ENCODE measurements around the gene FLYWCH2.

Gene FLYWCH2

DNA sequence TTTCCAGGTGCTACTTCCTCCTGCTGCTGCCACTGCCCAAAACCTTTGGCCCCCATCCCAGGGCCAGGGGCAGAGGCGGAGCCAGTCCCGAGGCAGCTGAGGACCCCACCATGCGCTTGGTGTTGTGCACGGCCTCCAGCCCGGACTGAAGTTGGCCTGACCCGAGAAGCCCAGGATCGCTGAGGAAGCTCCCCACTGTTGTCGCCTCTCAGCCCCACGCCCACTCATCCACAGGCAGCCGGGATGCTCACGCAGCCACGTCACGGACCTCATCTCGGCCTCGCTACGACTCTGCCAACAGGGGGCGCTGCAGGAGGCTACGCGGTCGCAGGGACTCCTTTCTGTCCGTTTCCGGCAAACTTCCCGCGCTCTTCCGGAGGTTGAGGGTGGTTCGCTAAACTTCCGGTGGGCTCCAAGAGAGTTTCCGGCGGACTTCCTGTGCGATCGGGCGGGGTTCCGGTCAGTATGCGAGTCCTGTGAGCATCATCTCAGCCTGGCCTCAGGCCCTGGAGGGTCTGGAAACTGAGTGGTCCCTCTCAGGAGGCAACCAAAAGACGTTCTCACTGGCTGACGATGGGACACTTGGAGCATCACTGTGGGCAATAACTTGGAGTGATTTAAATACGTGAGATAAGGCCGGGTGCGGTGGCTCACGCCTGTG is 40.5 kb upstream of the FLYWCH2 start:
- Histone ChIP-seq H3K4me3 (ENCODE audit: low read depth, low read length) (no peak overlapping the region), H3K4me1 (ENCODE audit: control insufficient read depth, insufficient read depth, low read length, unreplicated experiment) (no peaks in the 10 kb centered on the region), H3K36me3 (ENCODE audit: insufficient read depth, low read length) (no peaks in the 10 kb centered on the region), H3K27me3 (ENCODE audit: insufficient read depth, low read length) (no peaks in the 10 kb centered on the region), H3K27ac (ENCODE audit: low read depth, low read length) (no peak overlapping the region), H2AFZ (ENCODE audit: low read length, unreplicated experiment) (no peak overlapping the region), H3K79me2 (ENCODE audit: control insufficient read depth, insufficient read depth, low read length, unreplicated experiment) (no peaks in the 10 kb centered on the region)

DNA sequence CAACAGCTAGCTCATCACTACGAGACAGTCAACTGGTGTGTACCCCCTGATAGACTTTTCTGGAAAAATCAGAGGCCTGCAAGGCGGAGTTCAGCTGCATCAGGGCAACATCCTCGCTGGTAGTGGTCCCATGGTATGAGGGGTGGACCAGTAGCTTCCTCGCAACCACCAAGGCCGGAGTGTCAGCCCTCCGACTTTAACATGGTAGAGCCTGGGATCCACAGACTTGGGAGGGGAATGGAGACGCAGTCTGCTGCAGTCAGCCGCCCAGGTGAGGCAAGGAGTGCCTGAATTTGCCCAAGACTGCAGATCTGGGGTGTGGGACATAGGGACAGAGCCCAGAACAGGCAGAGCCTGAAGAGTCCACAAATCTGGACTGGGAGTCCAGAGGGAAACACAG is 39.5 kb upstream of the FLYWCH2 start:
- H3K27me3 ChIP-seq (ENCODE audit: insufficient read depth, low read length): no peaks in the 10 kb centered on the region
- no peak overlapping the region for H2AFZ ChIP-seq (ENCODE audit: low read length, unreplicated experiment)
- H3K4me1 ChIP-seq (ENCODE audit: control insufficient read depth, insufficient read depth, low read length, unreplicated experiment): no peaks in the 10 kb centered on the region
- H3K27ac ChIP-seq (ENCODE audit: low read depth, low read length): no peak overlapping the region
- no peaks in the 10 kb centered on the region for H3K79me2 ChIP-seq (ENCODE audit: control insufficient read depth, insufficient read depth, low read length, unreplicated experiment)
- H3K4me3 ChIP-seq (ENCODE audit: low read depth, low read length): no peak overlapping the region
- H3K36me3 ChIP-seq (ENCODE audit: insufficient read depth, low read length): no peaks in the 10 kb centered on the region

DNA sequence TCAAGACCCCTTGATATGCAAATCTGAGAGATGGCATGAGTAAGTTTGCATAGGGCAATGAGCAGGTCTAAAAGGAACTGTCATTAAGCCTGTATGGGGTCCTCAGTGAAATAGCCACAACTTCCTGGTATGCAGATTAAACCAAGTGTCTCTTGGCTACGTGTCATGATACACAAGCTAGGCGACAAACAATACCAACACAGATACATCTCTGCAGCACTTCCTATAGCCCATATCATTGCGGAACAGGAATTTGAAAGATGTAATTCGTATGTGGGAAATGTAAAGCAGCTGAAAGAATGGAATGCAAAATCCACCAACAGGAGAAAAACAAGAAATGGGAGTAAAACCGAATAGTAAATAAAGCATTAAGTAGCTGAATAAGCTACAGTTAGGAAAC is 37.9 kb upstream of the FLYWCH2 start:
- Histone ChIP-seq H3K4me1 (ENCODE audit: control insufficient read depth, insufficient read depth, low read length, unreplicated experiment) (no peaks in the 10 kb centered on the region), H2AFZ (ENCODE audit: low read length, unreplicated experiment) (no peak overlapping the region), H3K36me3 (ENCODE audit: insufficient read depth, low read length) (no peaks in the 10 kb centered on the region), H3K79me2 (ENCODE audit: control insufficient read depth, insufficient read depth, low read length, unreplicated experiment) (no peaks in the 10 kb centered on the region), H3K4me3 (ENCODE audit: low read depth, low read length) (no peak overlapping the region), H3K27me3 (ENCODE audit: insufficient read depth, low read length) (0 out of 2 replicates have a peak, but pooled peaks cover 5% of the 10 kb centered on the region), H3K27ac (ENCODE audit: low read depth, low read length) (no peak overlapping the region)

DNA sequence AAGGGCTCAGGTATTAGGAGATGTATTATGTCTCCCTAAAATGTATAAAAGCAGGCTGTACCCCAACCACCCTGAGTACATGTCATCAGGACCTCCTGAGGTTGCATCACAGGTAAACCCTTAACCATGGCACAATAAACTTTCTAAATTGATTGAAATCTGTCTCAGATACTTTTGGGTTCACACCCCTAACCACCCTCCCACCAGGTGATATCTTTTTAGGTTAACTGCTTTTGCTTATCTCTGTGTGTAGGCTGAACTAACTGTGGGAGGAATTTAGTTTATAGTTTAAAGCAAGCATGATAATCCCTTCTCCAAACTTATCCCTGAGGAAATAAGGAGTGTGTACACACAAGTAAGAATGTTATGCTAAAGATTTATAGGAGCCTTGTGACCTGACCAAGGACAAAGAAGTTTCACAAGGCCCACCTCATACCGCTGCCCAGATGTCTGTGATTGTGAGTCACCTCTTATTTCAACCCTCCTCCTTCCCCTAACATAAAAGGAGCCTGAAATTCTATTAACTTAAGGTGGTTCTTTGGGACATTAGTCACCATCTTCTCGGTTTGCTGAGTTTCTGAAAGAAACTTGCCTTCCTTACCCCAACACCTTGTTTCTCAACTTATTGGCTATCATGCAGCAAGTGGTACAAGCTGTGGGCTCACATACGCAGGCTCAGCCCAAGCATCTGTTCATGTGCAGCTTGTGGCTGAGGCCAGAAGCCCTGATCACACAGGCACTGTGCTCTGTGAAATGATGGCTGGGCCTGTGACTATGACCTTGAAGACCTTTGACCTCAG is 36.3 kb upstream of the FLYWCH2 start:
- H3K27me3 ChIP-seq (ENCODE audit: insufficient read depth, low read length): 0 out of 2 replicates have a peak, but pooled peaks cover 8% of the 10 kb centered on the region
- H3K27ac ChIP-seq (ENCODE audit: low read depth, low read length): no peak overlapping the region
- H2AFZ ChIP-seq (ENCODE audit: low read length, unreplicated experiment): no peak overlapping the region
- H3K36me3 ChIP-seq (ENCODE audit: insufficient read depth, low read length): no peaks in the 10 kb centered on the region
- no peak overlapping the region for H3K4me3 ChIP-seq (ENCODE audit: low read depth, low read length)
- H3K79me2 ChIP-seq (ENCODE audit: control insufficient read depth, insufficient read depth, low read length, unreplicated experiment): no peaks in the 10 kb centered on the region
- no peaks in the 10 kb centered on the region for H3K4me1 ChIP-seq (ENCODE audit: control insufficient read depth, insufficient read depth, low read length, unreplicated experiment)

DNA sequence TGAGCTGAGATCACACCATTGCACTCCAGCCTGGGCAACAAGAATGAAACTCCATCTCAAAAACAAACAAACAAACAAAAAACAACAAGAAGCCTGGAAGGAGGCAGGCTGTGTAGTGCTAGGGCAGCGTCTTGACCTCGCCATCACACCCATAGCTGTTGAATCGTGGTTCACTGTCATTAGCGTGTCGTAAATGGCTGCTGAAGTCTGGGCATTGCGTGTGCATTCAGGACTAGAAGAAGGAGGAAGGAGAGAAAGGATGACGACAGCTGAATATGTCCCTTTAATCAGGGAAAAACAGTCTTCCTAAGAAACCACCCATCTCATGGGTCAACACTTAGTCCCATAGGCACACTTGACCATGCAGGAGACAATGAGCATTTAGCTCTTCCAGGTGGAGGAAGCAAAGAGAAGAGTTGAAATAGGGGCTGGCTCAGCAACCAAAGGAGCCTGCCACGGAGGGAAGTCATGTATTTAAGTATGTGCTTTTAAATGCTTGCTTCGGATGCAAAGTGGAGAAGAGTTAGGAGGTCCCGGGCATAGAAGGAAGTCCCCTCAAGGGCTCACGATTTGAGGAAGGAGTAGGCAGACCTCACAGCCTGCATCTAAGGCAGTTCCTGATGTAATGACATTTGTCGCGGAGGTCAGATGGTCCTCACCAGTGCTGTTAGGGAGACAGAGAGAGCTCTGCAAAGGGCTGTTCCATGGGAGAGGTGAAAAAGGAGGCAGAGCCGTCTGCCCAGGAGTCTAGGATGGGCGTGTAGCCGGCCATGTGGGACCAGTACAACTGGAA is 33.9 kb upstream of the FLYWCH2 start:
- H3K27me3 ChIP-seq (ENCODE audit: insufficient read depth, low read length): 0 out of 2 replicates have a peak, but pooled peaks cover 8% of the 10 kb centered on the region
- H3K4me1 ChIP-seq (ENCODE audit: control insufficient read depth, insufficient read depth, low read length, unreplicated experiment): no peaks in the 10 kb centered on the region
- no peak overlapping the region for H3K4me3 ChIP-seq (ENCODE audit: low read depth, low read length)
- no peak overlapping the region for H2AFZ ChIP-seq (ENCODE audit: low read length, unreplicated experiment)
- no peaks in the 10 kb centered on the region for H3K79me2 ChIP-seq (ENCODE audit: control insufficient read depth, insufficient read depth, low read length, unreplicated experiment)
- no peaks in the 10 kb centered on the region for H3K36me3 ChIP-seq (ENCODE audit: insufficient read depth, low read length)
- no peak overlapping the region for H3K27ac ChIP-seq (ENCODE audit: low read depth, low read length)

DNA sequence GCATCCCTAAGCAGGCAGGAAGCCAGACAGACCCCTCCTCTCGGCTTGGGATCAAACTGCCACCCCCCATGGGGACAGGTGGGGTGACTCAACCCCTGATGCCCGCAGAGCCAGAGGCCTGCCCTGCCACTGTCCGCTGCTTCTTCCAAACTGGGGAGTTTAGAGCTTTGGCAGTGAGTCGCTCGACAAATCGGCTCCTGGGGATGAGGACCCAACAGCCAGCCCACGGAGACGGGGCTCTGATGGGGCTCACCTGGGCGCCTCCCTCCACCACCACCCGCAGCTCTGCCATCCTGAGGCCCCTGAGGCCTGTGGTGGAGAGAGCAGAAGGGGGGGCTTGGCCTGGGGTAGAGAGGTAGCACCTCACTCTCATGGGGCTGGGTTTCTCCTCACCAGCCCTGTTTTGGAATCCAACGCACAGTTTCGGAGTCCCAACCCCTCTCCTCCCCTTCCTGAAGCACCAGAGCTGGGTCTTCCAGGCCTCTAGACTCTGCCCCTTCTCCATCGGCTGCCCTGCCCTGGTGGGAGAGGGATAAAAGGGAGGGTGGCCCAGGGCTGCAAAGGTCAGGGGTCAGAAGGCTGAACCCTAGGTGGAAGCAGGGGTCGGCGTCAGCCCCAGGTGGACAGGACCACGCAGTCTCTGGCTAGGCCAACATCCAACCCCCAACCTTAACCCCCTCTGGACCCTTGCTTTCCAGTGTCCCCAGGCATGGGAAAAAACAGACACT is 30.8 kb upstream of the FLYWCH2 start:
- H3K4me1 ChIP-seq (ENCODE audit: control insufficient read depth, insufficient read depth, low read length, unreplicated experiment): no peaks in the 10 kb centered on the region
- H3K79me2 ChIP-seq (ENCODE audit: control insufficient read depth, insufficient read depth, low read length, unreplicated experiment): no peaks in the 10 kb centered on the region
- no peaks in the 10 kb centered on the region for H3K36me3 ChIP-seq (ENCODE audit: insufficient read depth, low read length)
- no peak overlapping the region for H2AFZ ChIP-seq (ENCODE audit: low read length, unreplicated experiment)
- H3K27me3 ChIP-seq (ENCODE audit: insufficient read depth, low read length): 0 out of 2 replicates have a peak, but pooled peaks cover 8% of the 10 kb centered on the region
- H3K4me3 ChIP-seq (ENCODE audit: low read depth, low read length): no peak overlapping the region
- no peak overlapping the region for H3K27ac ChIP-seq (ENCODE audit: low read depth, low read length)

DNA sequence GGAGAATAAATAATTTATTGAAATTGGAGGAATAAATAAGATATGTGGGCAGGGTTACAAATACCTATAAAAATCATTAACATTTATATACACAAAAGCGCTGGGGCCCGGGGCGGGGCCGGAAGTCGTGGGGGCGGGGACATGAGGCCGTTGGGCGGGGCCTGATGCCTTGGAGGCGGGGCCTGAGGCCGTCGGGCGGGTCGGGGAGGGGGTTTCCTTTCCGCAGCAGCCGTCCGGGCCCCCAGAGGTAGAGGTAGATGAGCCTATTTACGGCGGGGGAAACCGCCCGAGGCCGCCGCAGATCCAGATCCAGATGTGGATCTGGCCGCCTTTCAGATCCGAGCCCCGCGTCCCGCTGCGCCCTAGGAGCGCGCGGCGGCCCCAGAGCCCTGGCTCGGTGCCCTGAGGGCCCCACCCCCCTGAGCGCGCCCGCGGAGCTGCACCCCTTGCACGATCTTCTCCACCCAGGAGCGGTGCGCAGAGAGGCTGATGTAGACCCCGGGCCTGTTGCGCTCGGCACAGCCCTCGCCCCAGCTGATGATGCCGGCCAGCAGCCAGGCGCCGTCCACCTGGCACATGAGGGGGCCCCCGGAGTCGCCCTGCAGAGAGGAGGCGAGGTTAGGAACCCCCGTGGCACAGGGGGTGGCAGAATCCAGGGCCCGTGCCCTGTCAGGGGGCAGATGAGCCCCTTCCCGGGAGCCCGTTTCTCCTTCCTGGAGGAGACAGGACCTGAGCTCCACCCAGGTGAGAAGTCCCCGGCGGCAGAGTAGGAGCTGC is 30.1 kb upstream of the FLYWCH2 start:
- Histone ChIP-seq H3K4me1 (ENCODE audit: control insufficient read depth, insufficient read depth, low read length, unreplicated experiment) (no peaks in the 10 kb centered on the region), H3K79me2 (ENCODE audit: control insufficient read depth, insufficient read depth, low read length, unreplicated experiment) (no peaks in the 10 kb centered on the region), H3K4me3 (ENCODE audit: low read depth, low read length) (no peak overlapping the region), H3K27ac (ENCODE audit: low read depth, low read length) (no peak overlapping the region), H3K27me3 (ENCODE audit: insufficient read depth, low read length) (peaks cover 8% of the 10 kb centered on the region; the same call in 1 of the 2 replicates), H3K36me3 (ENCODE audit: insufficient read depth, low read length) (no peaks in the 10 kb centered on the region), H2AFZ (ENCODE audit: low read length, unreplicated experiment) (no peak overlapping the region)

DNA sequence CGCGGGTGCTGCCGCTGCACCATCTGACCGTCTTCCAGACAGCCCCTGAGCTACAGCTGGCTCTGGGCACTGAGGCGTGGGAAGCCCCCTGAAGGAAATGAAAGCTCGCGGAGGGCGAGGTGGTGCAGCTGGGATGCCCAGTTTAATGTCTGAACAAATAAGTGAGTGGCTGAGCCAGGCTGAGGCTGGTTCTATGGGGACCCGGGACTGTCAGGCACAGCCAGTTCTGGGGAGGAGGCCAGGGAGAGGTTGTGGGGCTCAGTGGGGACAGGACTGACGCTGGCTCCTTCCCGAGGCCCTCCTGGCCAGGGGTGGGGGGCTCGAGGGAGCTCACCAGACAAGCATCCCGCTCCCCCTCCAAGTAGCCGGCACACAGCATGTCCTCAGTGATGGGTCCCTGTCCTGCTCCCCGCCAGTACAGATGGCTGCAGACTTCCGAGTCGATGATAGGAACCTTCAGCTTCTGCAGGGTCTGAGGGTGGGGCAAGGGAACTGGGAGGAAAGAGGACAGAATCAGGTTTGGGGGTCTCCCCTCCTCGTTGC is 29.4 kb upstream of the FLYWCH2 start:
- Histone ChIP-seq H3K79me2 (ENCODE audit: control insufficient read depth, insufficient read depth, low read length, unreplicated experiment) (no peaks in the 10 kb centered on the region), H3K4me1 (ENCODE audit: control insufficient read depth, insufficient read depth, low read length, unreplicated experiment) (no peaks in the 10 kb centered on the region), H2AFZ (ENCODE audit: low read length, unreplicated experiment) (no peak overlapping the region), H3K27ac (ENCODE audit: low read depth, low read length) (no peak overlapping the region), H3K36me3 (ENCODE audit: insufficient read depth, low read length) (no peaks in the 10 kb centered on the region), H3K27me3 (ENCODE audit: insufficient read depth, low read length) (peaks cover 15% of the 10 kb centered on the region; the same call in 1 of the 2 replicates), H3K4me3 (ENCODE audit: low read depth, low read length) (no peak overlapping the region)

DNA sequence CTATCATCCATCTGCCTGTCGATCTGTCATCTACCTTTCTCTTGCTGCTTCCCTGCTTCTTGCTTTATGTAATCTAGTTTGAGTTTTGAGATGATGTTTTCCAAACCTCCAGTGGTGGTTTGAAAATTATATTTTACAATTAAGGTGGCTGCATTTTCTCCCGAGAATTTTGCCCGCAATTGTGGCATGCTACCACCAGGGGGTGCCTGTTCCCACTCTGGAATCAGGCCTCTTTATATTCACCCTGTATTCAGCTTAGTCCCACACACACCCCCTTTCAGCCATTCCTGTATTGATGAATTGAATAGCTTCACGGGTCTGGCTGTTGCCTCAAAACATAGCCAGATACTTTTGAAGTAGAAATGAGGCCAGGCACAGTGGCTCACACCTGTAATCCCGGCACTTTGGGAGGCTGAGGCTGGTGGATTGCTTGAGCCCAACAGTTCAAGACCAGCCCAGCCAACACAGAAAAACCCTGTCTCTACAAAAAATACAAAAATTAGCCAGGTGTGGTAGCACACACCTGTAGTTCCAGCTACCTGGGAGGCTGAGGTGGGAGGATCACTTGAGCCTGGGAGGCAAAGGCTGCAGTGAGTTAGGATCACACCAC is 28.2 kb upstream of the FLYWCH2 start:
- Histone ChIP-seq H3K27me3 (ENCODE audit: insufficient read depth, low read length) (peaks cover 12% of the 10 kb centered on the region; the same call in 1 of the 2 replicates), H3K4me3 (ENCODE audit: low read depth, low read length) (no peak overlapping the region), H3K36me3 (ENCODE audit: insufficient read depth, low read length) (no peaks in the 10 kb centered on the region), H3K79me2 (ENCODE audit: control insufficient read depth, insufficient read depth, low read length, unreplicated experiment) (no peaks in the 10 kb centered on the region), H2AFZ (ENCODE audit: low read length, unreplicated experiment) (no peak overlapping the region), H3K27ac (ENCODE audit: low read depth, low read length) (no peak overlapping the region), H3K4me1 (ENCODE audit: control insufficient read depth, insufficient read depth, low read length, unreplicated experiment) (no peaks in the 10 kb centered on the region)

Measured in ACC112 (cell line).